DOHH2 (cell line): ENCODE data around the gene CDH18.
"Not testable (repeated sequence)": the region's sequence is repeated elsewhere in the genome, so short reads cannot be mapped to it uniquely, and the experiment has no call there.

ENCODE experiments used
- CTCF ChIP-seq: fragments of 200-600 bp; sonication (generic); IDR thresholded peaks from one replicate; pipeline ENCODE4 v1.5.1; 2014; ENCODE audit warnings: antibody characterized with exemption, mild to moderate bottlenecking, low read depth, low read length; ENCODE audit not compliant: poor library complexity, severe bottlenecking
- EZH2phosphoT487 ChIP-seq: fragments of 200-600 bp; sonication (generic); IDR thresholded peaks from 2 replicates; pipeline ENCODE4 v1.6.1; 2017; ENCODE audit warnings: borderline replicate concordance, mild to moderate bottlenecking, antibody characterized with exemption, low read length, moderate library complexity, mixed read lengths

- TF ChIP-seq CTCF, EZH2phosphoT487: not testable (repeated sequence)
These were observed 211.1 kb downstream of the CDH18 start for GRCh38 chr5:19776886-19777285.
